GM23248 (cell line): ENCODE results near the gene PPFIBP1. TPM values are rescaled to one million over a fixed set of nuclear protein-coding genes. Genes with fewer than 3 reads are reported as not detected.
A peak's percentile ranks its signal among the peaks of the same experiment; 100 is the strongest.

Experiments used
- DNase-seq: peaks from one replicate; pipeline ENCODE4 v3.0.0-alpha.2; 2015
- H2AFZ ChIP-seq: fragments of 200-600 bp; sonication (generic); 2 replicates; pipeline ENCODE4 v1.6.1; 2016; ENCODE audit warnings: antibody characterized with exemption
- H3F3A ChIP-seq: fragments of 200-600 bp; sonication (generic); 2 replicates; pipeline ENCODE4 v1.6.1; 2016; ENCODE audit warnings: mild to moderate bottlenecking, antibody characterized with exemption, mixed run types; ENCODE audit not compliant: insufficient read depth
- H3K27ac ChIP-seq: fragments of 200-600 bp; sonication (generic); 2 replicates; pipeline ENCODE4 v1.5.1; 2016; ENCODE audit warnings: mild to moderate bottlenecking
- H3K27me3 ChIP-seq: fragments of 200-600 bp; sonication (generic); replicated peaks from 2 replicates; pipeline ENCODE4 v1.6.1; 2016; ENCODE audit warnings: mild to moderate bottlenecking; ENCODE audit not compliant: insufficient read depth
- H3K36me3 ChIP-seq: fragments of 200-600 bp; sonication (generic); 2 replicates; pipeline ENCODE4 v1.6.1; 2016; ENCODE audit warnings: low read depth, mild to moderate bottlenecking
- H3K4me1 ChIP-seq: fragments of 200-600 bp; sonication (generic); 2 replicates; pipeline ENCODE4 v1.6.1; 2016; ENCODE audit warnings: mild to moderate bottlenecking; ENCODE audit not compliant: insufficient read depth
- H3K4me2 ChIP-seq: fragments of 200-600 bp; sonication (generic); one replicate; pipeline ENCODE4 v1.6.1; 2016; ENCODE audit warnings: mild to moderate bottlenecking; ENCODE audit not compliant: unreplicated experiment
- H3K4me3 ChIP-seq: fragments of 200-600 bp; sonication (generic); 2 replicates; pipeline ENCODE4 v1.5.1; 2016; ENCODE audit warnings: mild to moderate bottlenecking
- H3K79me2 ChIP-seq: fragments of 200-600 bp; sonication (generic); 2 replicates; pipeline ENCODE4 v1.6.1; 2016; ENCODE audit warnings: mild to moderate bottlenecking; ENCODE audit not compliant: insufficient read depth
- H3K9ac ChIP-seq: fragments of 200-600 bp; sonication (generic); 2 replicates; pipeline ENCODE4 v1.6.1; 2016; ENCODE audit warnings: mild to moderate bottlenecking
- H3K9me2 ChIP-seq: fragments of 200-600 bp; sonication (generic); 2 replicates; pipeline ENCODE4 v1.6.1; 2016; ENCODE audit warnings: mixed run types, mild to moderate bottlenecking, moderate library complexity; ENCODE audit not compliant: insufficient read depth
- H3K9me3 ChIP-seq: fragments of 200-600 bp; sonication (generic); one replicate; pipeline ENCODE4 v1.6.1; 2017; ENCODE audit warnings: low read depth
- H4K20me1 ChIP-seq: fragments of 200-600 bp; sonication (generic); 2 replicates; pipeline ENCODE4 v1.6.0; 2016; ENCODE audit not compliant: insufficient read depth
- EZH2 ChIP-seq: fragments of 200-600 bp; sonication (generic); IDR thresholded peaks from 2 replicates; pipeline ENCODE4 v1.6.1; 2018; ENCODE audit warnings: antibody characterized with exemption, mild to moderate bottlenecking; ENCODE audit not compliant: insufficient read depth, poor library complexity, severe bottlenecking
- EZH2phosphoT487 ChIP-seq: fragments of 200-600 bp; sonication (generic); IDR thresholded peaks from 2 replicates; pipeline ENCODE4 v1.6.1; 2018; ENCODE audit warnings: antibody characterized with exemption, moderate library complexity, mild to moderate bottlenecking, low read depth; ENCODE audit not compliant: insufficient read depth
- WGBS, 2 experiments: methylation state at CpG; one replicate each; pipeline ENCODE4 v1.1.6; 2015 to 2017; ENCODE audit warnings: low lambda C conversion rate in 2 of 2, low coverage in 1 of 2; ENCODE audit errors: missing lambda C conversion rate in 2 of 2; 5-methylcytosine and 5-hydroxymethylcytosine counted together
- in situ Hi-C: fragments of 300-500 bp; cut with MboI; formaldehyde crosslinking; loops from 2 replicates; pipeline ENCODE4 v1.15.0; 2020
- polyA plus RNA-seq: library from polyadenylated mRNA; unstranded; fragments of >200 nt; fragmentation: Nextera tagmentation; extraction: Ambion mirVana; gene quantifications from 2 replicates; pipeline ENCODE4 v1.2.1, GENCODE V29; 2016
- total RNA-seq: library from RNA; depleted of rRNA; stranded (reverse); fragments of >200 nt; shearing (Covaris generic); gene quantifications from 2 replicates; pipeline ENCODE4 v1.2.3, GENCODE V29; 2014

The PPFIBP1 gene
- total and polyA plus RNA-seq, 2 experiments from 2014 or later, result 86.0 to 101 TPM

DNA sequence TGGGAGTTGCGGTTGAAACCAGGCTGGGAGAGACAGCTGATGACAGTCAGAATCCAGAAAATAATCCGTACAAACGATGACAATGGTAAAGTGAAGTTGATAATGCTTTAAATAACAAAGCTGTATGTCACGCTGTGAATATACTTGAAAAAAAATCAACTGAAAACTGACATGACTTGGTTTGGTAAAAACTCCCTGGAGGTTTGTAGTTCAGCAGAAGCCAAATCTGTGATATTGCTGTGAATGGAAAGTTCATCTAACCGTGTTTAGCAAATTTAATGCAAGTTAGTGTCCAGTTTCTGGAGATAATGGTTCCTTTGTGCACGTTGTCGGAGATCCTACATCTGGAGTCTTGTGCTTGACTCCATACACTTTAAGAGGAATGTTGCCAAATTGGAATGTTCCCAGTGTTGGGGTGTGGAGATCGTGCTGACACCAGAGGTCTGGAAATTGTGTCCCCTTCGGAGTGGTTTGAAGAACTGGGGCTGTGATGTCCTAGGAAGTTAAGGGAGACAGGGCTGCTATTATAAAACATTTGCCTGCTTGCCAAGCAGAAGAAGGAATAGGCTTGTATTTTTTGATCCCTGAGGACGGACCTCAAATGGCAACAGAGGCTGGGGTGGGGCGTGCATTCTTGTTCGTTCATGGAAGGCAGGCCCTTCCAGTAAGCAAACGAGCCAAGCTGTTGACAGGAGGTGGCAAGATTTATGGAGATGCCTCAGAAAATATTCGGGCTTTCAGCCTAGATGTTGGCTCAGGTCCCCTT is 30.6 kb downstream of the PPFIBP1 start:
- peak; percentile 77 for DNase-seq
- WGBS, 2 experiments, result 25 to 26% methylated on average over 14 of the region's 14 CpGs

DNA sequence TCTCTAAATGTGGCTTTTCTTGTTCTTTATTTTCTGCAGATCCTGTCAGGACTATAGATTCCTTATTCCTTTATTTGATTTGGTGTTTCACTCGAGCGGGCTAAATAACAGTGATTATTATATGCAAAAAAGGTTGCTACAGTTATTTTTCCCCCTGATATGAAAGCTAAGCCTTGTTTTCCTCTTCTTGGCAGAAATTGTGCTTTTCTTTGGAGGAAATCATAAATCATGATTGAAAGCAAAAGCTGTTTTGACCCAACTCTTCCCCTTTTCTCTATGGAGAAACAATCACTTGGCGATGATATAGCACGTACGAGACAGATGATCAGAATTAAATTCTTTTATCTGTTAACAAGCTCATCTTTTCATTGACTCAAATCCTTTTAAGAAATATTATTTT is 31.4 kb downstream of the PPFIBP1 start:
- Histone ChIP-seq H3K4me3 (peak overlapping the region; percentile 56), H2AFZ (no peak overlapping the region), H3K27ac (peak overlapping the region; percentile 78), H3K36me3 (no peaks in the 10 kb centered on the region), H3K9me2 (no peaks in the 10 kb centered on the region), H4K20me1 (no peaks in the 10 kb centered on the region), H3K9ac (peak overlapping the region; percentile 65), H3K9me3 (no peaks in the 10 kb centered on the region), H3K79me2 (peaks cover 100% of the 10 kb centered on the region), H3F3A (peaks cover 80% of the 10 kb centered on the region), H3K27me3 (no peaks in the 10 kb centered on the region), H3K4me1 (peaks cover 87% of the 10 kb centered on the region), H3K4me2 (peak overlapping the region; percentile 83)
- DNase-seq, result no peak
- in situ Hi-C loops, result no loop called here
- no peak for TF ChIP-seq EZH2phosphoT487
- no peak for TF ChIP-seq EZH2
- 9 to 19% methylated on average over 5 of the region's 5 CpGs for WGBS, 2 experiments

More for the DNA sequence above, 30.6 kb downstream of the PPFIBP1 start:
- Histone ChIP-seq H3K27ac (peak overlapping the region; percentile 78), H3K9ac (peak overlapping the region; percentile 65), H3K9me3 (no peaks in the 10 kb centered on the region), H3K4me3 (peak overlapping the region; percentile 56), H3K36me3 (no peaks in the 10 kb centered on the region), H3F3A (peaks cover 78% of the 10 kb centered on the region), H3K4me2 (peak overlapping the region; percentile 83), H4K20me1 (no peaks in the 10 kb centered on the region), H3K9me2 (no peaks in the 10 kb centered on the region), H3K4me1 (peaks cover 85% of the 10 kb centered on the region), H3K27me3 (no peaks in the 10 kb centered on the region), H2AFZ (no peak overlapping the region), H3K79me2 (peaks cover 96% of the 10 kb centered on the region)
- in situ Hi-C loops, result no loop called here
- TF ChIP-seq EZH2phosphoT487 (no peak), EZH2 (no peak)

- Histone ChIP-seq H3K9me3 (no peaks in the 10 kb centered on the region), H3K4me3 (peak overlapping the region; percentile 56), H3K79me2 (peaks cover 100% of the 10 kb centered on the region), H3K9me2 (no peaks in the 10 kb centered on the region), H3K27ac (peak overlapping the region; percentile 78), H3K4me1 (peaks cover 87% of the 10 kb centered on the region), H2AFZ (no peak overlapping the region), H4K20me1 (no peaks in the 10 kb centered on the region), H3K9ac (peak overlapping the region; percentile 65), H3K27me3 (no peaks in the 10 kb centered on the region), H3K4me2 (peak overlapping the region; percentile 83), H3F3A (peaks cover 82% of the 10 kb centered on the region), H3K36me3 (no peaks in the 10 kb centered on the region)
- no peak for TF ChIP-seq EZH2
- TF ChIP-seq EZH2phosphoT487, result no peak
- WGBS, 2 experiments, result 16 to 21% methylated on average over 6 of the region's 6 CpGs
- in situ Hi-C loops, result no loop called here
- peak; percentile 72 for DNase-seq
Observed at GRCh38 chr12:27555925-27556778, 32.1 kb downstream of the PPFIBP1 start.

GRCh38 chr12:27560126-27560525 is 36.1 kb downstream of the PPFIBP1 start:
- peak overlapping the region; percentile 59 for H3K4me2 ChIP-seq

More at GRCh38 chr12:27560126-27560525, 36.1 kb downstream of the PPFIBP1 start:
- Histone ChIP-seq H3K9ac (peak overlapping the region; percentile 70), H3K9me2 (no peaks in the 10 kb centered on the region), H3K27ac (peak overlapping the region; percentile 78), H2AFZ (no peak overlapping the region), H4K20me1 (no peaks in the 10 kb centered on the region), H3K4me3 (0 out of 2 replicates have a peak overlapping the region, but pooled peaks have one; percentile 25), H3K9me3 (no peaks in the 10 kb centered on the region), H3K79me2 (peaks cover 100% of the 10 kb centered on the region), H3K36me3 (no peaks in the 10 kb centered on the region; the same call in 1 of the 2 replicates), H3K27me3 (no peaks in the 10 kb centered on the region), H3F3A (peaks cover 49% of the 10 kb centered on the region), H3K4me1 (peaks cover 73% of the 10 kb centered on the region)
- no peak for TF ChIP-seq EZH2
- 53 to 57% methylated on average over 2 of the region's 2 CpGs for WGBS, 2 experiments
- peak; percentile 28 for DNase-seq
- in situ Hi-C loops, result no loop called here
